MM.1S (cell line): ENCODE data around the gene RGMA.

ENCODE experiments used
- DNase-seq: peaks from one replicate; pipeline ENCODE4 v3.0.0-alpha.2; 2015
- H2AFZ ChIP-seq: fragments of 300-600 bp; sonication (generic); 2 replicates; pipeline ENCODE4 v1.6.0; 2016; ENCODE audit warnings: antibody characterized with exemption, low read length
- H3F3A ChIP-seq: fragments of 300-600 bp; sonication (generic); 2 replicates; pipeline ENCODE4 v1.6.1; 2016; ENCODE audit warnings: mild to moderate bottlenecking, antibody characterized with exemption, low read length, moderate library complexity, mixed read lengths; ENCODE audit not compliant: insufficient read depth
- H3K27ac ChIP-seq: fragments of 300-600 bp; sonication (generic); 2 replicates; pipeline ENCODE4 v1.5.1; 2016; ENCODE audit warnings: mild to moderate bottlenecking, low read length
- H3K27me3 ChIP-seq: fragments of 300-600 bp; sonication (generic); replicated peaks from 2 replicates; pipeline ENCODE4 v1.6.0; 2016; ENCODE audit warnings: low read length; ENCODE audit not compliant: insufficient read depth
- H3K36me3 ChIP-seq: fragments of 300-600 bp; sonication (generic); replicated peaks from 2 replicates; pipeline ENCODE4 v1.6.1; 2016; ENCODE audit warnings: mild to moderate bottlenecking, low read length, mixed read lengths; ENCODE audit not compliant: insufficient read depth
- H3K4me1 ChIP-seq: fragments of 300-600 bp; sonication (generic); 2 replicates; pipeline ENCODE4 v1.6.1; 2016; ENCODE audit warnings: low read length, mixed read lengths
- H3K4me2 ChIP-seq: fragments of 300-600 bp; sonication (generic); 2 replicates; pipeline ENCODE4 v1.6.0; 2016; ENCODE audit warnings: low read depth, low read length
- H3K4me3 ChIP-seq: fragments of 300-600 bp; sonication (generic); 2 replicates; pipeline ENCODE4 v1.5.1; 2016; ENCODE audit warnings: low read length, mixed read lengths
- H3K79me2 ChIP-seq: fragments of 300-600 bp; sonication (generic); 2 replicates; pipeline ENCODE4 v1.6.1; 2016; ENCODE audit warnings: mixed run types, low read length, mixed read lengths
- H3K9ac ChIP-seq: fragments of 300-600 bp; sonication (generic); 2 replicates; pipeline ENCODE4 v1.6.1; 2016; ENCODE audit warnings: low read length, mixed read lengths
- H3K9me2 ChIP-seq: fragments of 300-600 bp; sonication (generic); replicated peaks from 2 replicates; pipeline ENCODE4 v1.6.1; 2016; ENCODE audit warnings: mild to moderate bottlenecking, low read length, mixed read lengths; ENCODE audit not compliant: insufficient read depth
- H3K9me3 ChIP-seq: fragments of 300-600 bp; sonication (generic); replicated peaks from 2 replicates; pipeline ENCODE4 v1.6.1; 2016; ENCODE audit warnings: mild to moderate bottlenecking, low read length, mixed read lengths; ENCODE audit not compliant: insufficient read depth
- H4K20me1 ChIP-seq: fragments of 300-600 bp; sonication (generic); 2 replicates; pipeline ENCODE4 v1.6.1; 2016; ENCODE audit warnings: mild to moderate bottlenecking, low read length, moderate library complexity, mixed read lengths; ENCODE audit not compliant: insufficient read depth
- EZH2 ChIP-seq: fragments of 300-600 bp; sonication (generic); optimal IDR thresholded peaks from 2 replicates; pipeline ENCODE3; 2017; ENCODE audit warnings: low read depth, mild to moderate bottlenecking, antibody characterized with exemption, low read length, mixed read lengths
- EZH2phosphoT487 ChIP-seq: fragments of 300-600 bp; sonication (generic); IDR thresholded peaks from 2 replicates; pipeline ENCODE4 v1.6.1; 2018; ENCODE audit warnings: antibody characterized with exemption, low read length
- TF ChIP-seq, protein P1 (sequence below): fragments of 300-600 bp; sonication (generic); IDR thresholded peaks from 2 replicates; pipeline ENCODE4 v1.5.1; 2016; ENCODE audit warnings: antibody characterized with exemption, low read length, mixed read lengths

Gene RGMA

DNA sequence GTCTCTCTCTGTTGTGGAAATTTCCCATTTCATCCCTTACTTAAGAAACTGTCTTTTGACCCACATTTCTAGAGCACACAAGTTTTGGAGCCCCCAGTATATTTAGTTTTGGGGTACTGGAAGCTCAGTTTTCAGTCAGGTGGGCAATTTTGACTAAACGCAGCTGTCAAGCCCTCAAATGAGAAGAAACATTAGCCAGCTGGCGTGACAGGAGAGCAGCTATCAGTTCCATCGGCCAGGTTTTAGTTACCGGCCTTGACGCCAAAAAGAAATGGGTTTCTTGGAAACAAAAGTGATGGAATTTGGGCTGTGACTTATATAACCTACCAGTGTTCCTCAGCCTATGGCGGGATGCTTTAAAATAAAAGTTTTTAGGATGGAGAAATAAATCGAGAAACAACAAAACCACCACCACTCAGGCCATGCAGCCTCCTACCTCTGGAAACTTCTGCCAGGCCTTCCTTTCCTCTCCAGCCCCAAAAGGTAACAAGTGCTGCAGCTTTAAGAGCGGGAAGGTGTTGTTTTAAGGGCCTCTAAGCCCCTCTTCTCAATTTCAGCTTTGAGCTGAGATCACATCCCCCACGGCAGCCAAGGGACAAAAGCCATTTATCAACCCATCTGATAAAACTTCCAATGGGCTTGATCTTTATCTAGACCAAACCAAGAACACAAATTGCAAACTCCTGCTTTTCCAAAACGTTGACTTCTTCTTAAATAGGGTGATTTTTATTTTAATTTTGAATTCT lies 18.3 kb downstream of the RGMA start:
- Histone ChIP-seq H3K9me2 (no peaks in the 10 kb centered on the region), H3K4me1 (no peaks in the 10 kb centered on the region), H2AFZ (no peak overlapping the region), H4K20me1 (no peaks in the 10 kb centered on the region), H3K27ac (no peak overlapping the region), H3K36me3 (no peaks in the 10 kb centered on the region), H3K27me3 (peaks cover 25% of the 10 kb centered on the region), H3F3A (no peaks in the 10 kb centered on the region), H3K4me2 (no peak overlapping the region), H3K4me3 (no peak overlapping the region), H3K79me2 (no peaks in the 10 kb centered on the region), H3K9ac (no peak overlapping the region), H3K9me3 (no peaks in the 10 kb centered on the region)
- no peak for DNase-seq
- TF ChIP-seq EZH2phosphoT487 (no peak), EZH2 (no peak)
- TF ChIP-seq, protein P1, sequence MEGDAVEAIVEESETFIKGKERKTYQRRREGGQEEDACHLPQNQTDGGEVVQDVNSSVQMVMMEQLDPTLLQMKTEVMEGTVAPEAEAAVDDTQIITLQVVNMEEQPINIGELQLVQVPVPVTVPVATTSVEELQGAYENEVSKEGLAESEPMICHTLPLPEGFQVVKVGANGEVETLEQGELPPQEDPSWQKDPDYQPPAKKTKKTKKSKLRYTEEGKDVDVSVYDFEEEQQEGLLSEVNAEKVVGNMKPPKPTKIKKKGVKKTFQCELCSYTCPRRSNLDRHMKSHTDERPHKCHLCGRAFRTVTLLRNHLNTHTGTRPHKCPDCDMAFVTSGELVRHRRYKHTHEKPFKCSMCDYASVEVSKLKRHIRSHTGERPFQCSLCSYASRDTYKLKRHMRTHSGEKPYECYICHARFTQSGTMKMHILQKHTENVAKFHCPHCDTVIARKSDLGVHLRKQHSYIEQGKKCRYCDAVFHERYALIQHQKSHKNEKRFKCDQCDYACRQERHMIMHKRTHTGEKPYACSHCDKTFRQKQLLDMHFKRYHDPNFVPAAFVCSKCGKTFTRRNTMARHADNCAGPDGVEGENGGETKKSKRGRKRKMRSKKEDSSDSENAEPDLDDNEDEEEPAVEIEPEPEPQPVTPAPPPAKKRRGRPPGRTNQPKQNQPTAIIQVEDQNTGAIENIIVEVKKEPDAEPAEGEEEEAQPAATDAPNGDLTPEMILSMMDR = no peak

DNA sequence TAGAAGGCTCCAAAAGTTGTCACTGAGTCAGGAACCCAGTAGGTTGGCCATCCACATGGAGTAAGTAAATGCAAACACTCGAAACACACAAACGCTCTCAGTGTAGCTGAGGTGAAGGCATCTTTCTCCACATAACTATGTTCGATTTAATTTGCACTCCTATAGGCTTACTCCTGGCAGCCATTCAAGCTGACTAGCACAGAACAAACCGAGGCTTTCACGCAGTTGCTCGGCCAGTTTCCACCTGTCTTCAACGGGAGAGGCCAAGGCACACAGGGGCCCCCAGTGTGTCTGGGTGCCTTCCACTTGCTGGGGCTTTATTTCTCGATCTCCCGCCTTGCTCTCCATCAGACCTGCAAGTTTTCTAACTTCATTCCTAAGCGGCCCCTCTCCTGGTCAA lies 18.9 kb downstream of the RGMA start:
- TF ChIP-seq, protein P1 = no peak
- TF ChIP-seq EZH2 = no peak
- TF ChIP-seq EZH2phosphoT487 = no peak
- no peak overlapping the region for H3K4me2 ChIP-seq
- H3K36me3 ChIP-seq = no peaks in the 10 kb centered on the region
- no peak for DNase-seq
- H3K4me1 ChIP-seq = no peaks in the 10 kb centered on the region
- no peak overlapping the region for H3K9ac ChIP-seq
- H3K27me3 ChIP-seq = peaks cover 25% of the 10 kb centered on the region
- no peak overlapping the region for H3K4me3 ChIP-seq
- H3K27ac ChIP-seq = no peak overlapping the region
- H4K20me1 ChIP-seq = no peaks in the 10 kb centered on the region
- no peaks in the 10 kb centered on the region for H3K9me2 ChIP-seq
- no peaks in the 10 kb centered on the region for H3K9me3 ChIP-seq
- H3K79me2 ChIP-seq = no peaks in the 10 kb centered on the region
- no peaks in the 10 kb centered on the region for H3F3A ChIP-seq
- no peak overlapping the region for H2AFZ ChIP-seq

DNA sequence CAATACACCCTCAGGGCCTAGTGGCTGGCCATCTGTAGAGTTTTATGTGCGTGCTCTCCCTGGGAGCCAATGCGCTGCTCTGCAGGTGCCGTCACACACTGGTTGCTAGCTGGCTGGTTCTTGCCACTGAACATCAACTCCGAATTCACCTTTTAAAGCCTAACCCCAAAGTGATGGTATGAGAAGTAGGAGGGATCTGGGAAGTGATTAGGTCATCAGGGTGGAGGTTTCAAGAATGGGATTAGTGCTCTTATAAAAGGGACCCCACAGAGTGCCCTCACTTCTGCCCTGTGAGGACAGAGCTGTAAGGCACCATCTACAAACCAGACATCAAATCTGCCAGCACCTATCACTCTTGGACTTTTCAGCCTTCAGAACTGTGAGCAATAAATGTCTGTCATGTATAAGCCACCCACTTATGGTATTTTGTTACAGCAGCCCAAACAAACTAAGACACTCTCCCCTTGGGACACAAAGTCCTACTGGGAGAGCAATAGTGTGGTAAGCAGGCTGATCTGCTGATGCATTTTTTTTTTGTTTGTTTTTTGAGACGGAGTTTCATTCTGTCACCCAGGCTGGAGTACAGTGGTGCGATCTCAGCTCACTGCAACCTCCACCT lies 20.3 kb downstream of the RGMA start:
- H3K4me3 ChIP-seq = no peak overlapping the region
- H3K9ac ChIP-seq = no peak overlapping the region
- no peak overlapping the region for H2AFZ ChIP-seq
- H3K27ac ChIP-seq = no peak overlapping the region
- H3K4me1 ChIP-seq = no peaks in the 10 kb centered on the region
- TF ChIP-seq EZH2 (no peak), EZH2phosphoT487 (no peak)
- TF ChIP-seq, protein P1 = no peak
- H4K20me1 ChIP-seq = no peaks in the 10 kb centered on the region
- H3K79me2 ChIP-seq = no peaks in the 10 kb centered on the region
- no peaks in the 10 kb centered on the region for H3K36me3 ChIP-seq
- H3K27me3 ChIP-seq = peaks cover 25% of the 10 kb centered on the region
- no peaks in the 10 kb centered on the region for H3F3A ChIP-seq
- no peaks in the 10 kb centered on the region for H3K9me3 ChIP-seq
- no peak for DNase-seq
- no peak overlapping the region for H3K4me2 ChIP-seq
- no peaks in the 10 kb centered on the region for H3K9me2 ChIP-seq
